Transverse colon (tissue), 4 donors: Measurements from ENCODE around the gene DDT. TPM values are rescaled to one million over a fixed set of nuclear protein-coding genes. Genes with fewer than 3 reads are reported as not detected.
"Not testable (repeated sequence)": the region's sequence is repeated elsewhere in the genome, so short reads cannot be mapped to it uniquely, and the experiment has no call there.

ENCODE experiments used
- DNase-seq: peaks from one replicate; pipeline ENCODE4 v3.0.0-alpha.2; 2019
- H3K27ac ChIP-seq, 4 donors: fragments of 200-600 bp; sonication (generic); 2 replicates each; pipeline ENCODE4 v1.5.1; 2016 to 2018; ENCODE audit warnings: inconsistent platforms in 4 of 4
- H3K27me3 ChIP-seq: fragments of 200-600 bp; sonication (generic); 2 replicates; pipeline ENCODE4 v1.5.1; 2017; ENCODE audit warnings: inconsistent platforms
- H3K36me3 ChIP-seq, 4 donors: fragments of 200-600 bp; sonication (generic); 2 replicates each; pipeline ENCODE4 v1.5.1; 2017 to 2019; ENCODE audit warnings: inconsistent platforms in 4 of 4
- H3K4me1 ChIP-seq, 4 donors: fragments of 200-600 bp; sonication (generic); 2 replicates each; pipeline ENCODE4 v1.5.1; 2017 to 2020; ENCODE audit warnings: inconsistent platforms in 4 of 4
- H3K4me3 ChIP-seq, 4 donors: fragments of 200-600 bp; sonication (generic); 1 replicate in 1 of 4; 2 replicates in 3 of 4; pipeline versions ENCODE4 v1.5.1 to v1.6.1; 2017 to 2019; ENCODE audit warnings: inconsistent platforms in 4 of 4
- H3K9me3 ChIP-seq, 2 donors: fragments of 200-600 bp; sonication (generic); 2 replicates each; pipeline ENCODE4 v1.5.1; 2017 to 2019; ENCODE audit warnings: inconsistent platforms in 2 of 2
- EP300 ChIP-seq: sonication (generic); formaldehyde crosslinking; IDR thresholded peaks from one replicate; pipeline ENCODE4 v1.6.1; 2017; ENCODE audit warnings: antibody characterized with exemption, low read depth
- POLR2A ChIP-seq: fragments of 450-650 bp; IDR thresholded peaks from one replicate; pipeline ENCODE4 v1.6.1; 2016; ENCODE audit warnings: antibody characterized with exemption, mild to moderate bottlenecking, moderate library complexity
- POLR2AphosphoS5 ChIP-seq, 3 donors: sonication (generic); formaldehyde crosslinking; IDR thresholded peaks; one replicate each; pipeline ENCODE4 v1.6.1; 2016; ENCODE audit warnings: antibody characterized with exemption in 3 of 3
- WGBS, 2 donors: methylation state at CpG; one replicate each; pipeline ENCODE4 v1.1.5; 2018; ENCODE audit warnings: low coverage in 1 of 2; 5-methylcytosine and 5-hydroxymethylcytosine counted together
- in situ Hi-C, 4 donors: fragments of 200-750 bp; cut with MboI; loops; one replicate each; pipeline versions ENCODE4 v1.15.0 to v1.15.1; 2017; ENCODE audit warnings: low sequenced_read_pairs in 3 of 4, low pct_ligation_motif_present in 1 of 4, low pct_unique_long_range_greater_than_20kb in 1 of 4
- intact Hi-C: fragments of 100-400 bp; cut with DNase I; formaldehyde crosslinking; loops from one replicate; pipeline ENCODE4 v1.15.1; 2023; ENCODE audit warnings: low total_unique reads
- total RNA-seq, 4 donors: library from RNA; depleted of rRNA; stranded (reverse); fragments of >200 nt; gene quantifications; one replicate each; pipeline ENCODE4 v1.1.0, GENCODE V29; 2016

Gene DDT
- total RNA-seq, 4 donors from 2014 or later: 157 to 267 (median 197) TPM

GRCh38 chr22:23922921-23923320 is 51.3 kb downstream of the DDT start:
- Histone ChIP-seq H3K36me3 (peaks cover 0 to 29% (median 3%) of the 10 kb centered on the region in 4 donors), H3K27ac (no peak overlapping the region), H3K27me3 (no peaks in the 10 kb centered on the region), H3K9me3 (peaks cover 4% of the 10 kb centered on the region in 2 donors), H3K4me1 (no peaks in the 10 kb centered on the region), H3K4me3 (no peak overlapping the region)
- intact Hi-C loops: loop anchor here (5.0 kb wide), 1 partner anchor 49 kb away; the partner anchor contains the start of gene DDT
- in situ Hi-C loops: loop anchor here in 1 of 4 donors (10.0 kb wide), 1 partner anchor 52 kb away; the partner anchor contains the start of gene DDT
- 67 to 71% methylated on average over 1 to 2 of the region's 2 CpGs for WGBS, 2 donors
- TF ChIP-seq EP300: no peak
- no peak for TF ChIP-seq POLR2A
- DNase-seq: no peak

GRCh38 chr22:23921586-23922201 is 52.5 kb downstream of the DDT start:
- H3K27me3 ChIP-seq, H3K9me3 ChIP-seq, H3K4me3 ChIP-seq, H3K27ac ChIP-seq, DNase-seq, H3K4me1 ChIP-seq: not testable (repeated sequence)
- WGBS, 2 donors: 91 to 100% methylated on average over 1 to 13 of the region's 13 CpGs
- intact Hi-C loops: loop anchor here (5.0 kb wide), 1 partner anchor 51 kb away; the partner anchor contains the start of gene DDT
- in situ Hi-C loops: loop anchor here in 1 of 4 donors (10.0 kb wide), 1 partner anchor 53 kb away; the partner anchor contains the start of gene DDT
- H3K36me3 ChIP-seq: peaks cover 0 to 29% (median 3%) of the 10 kb centered on the region in 4 donors
- peak in 1 of 3 donors; percentile 7 for TF ChIP-seq POLR2AphosphoS5 (IDR thresholded peaks at IDR 0.05)

Other genes with a start within 250 kb of the DDT start
- 1 to 10 TPM; 2.7 to 7.5 (median 5.9) TPM for gene ZNF70, start 223.3 kb downstream of the DDT start, total RNA-seq
- 1 to 10 TPM in 2 of 4 donors, not detected in 2; 2.6 to 5.4 TPM for gene VPREB3, start 220.0 kb downstream of the DDT start, total RNA-seq
- gene C22orf15, start 211.5 kb downstream of the DDT start, total RNA-seq: not detected
- 10 to 100 TPM; 15.3 to 80.1 (median 50.8) TPM for gene CHCHD10, start 206.5 kb downstream of the DDT start, total RNA-seq
- 1 to 10 TPM; 1.2 to 2.2 (median 1.6) TPM for gene MMP11, start 201.6 kb downstream of the DDT start, total RNA-seq
- 10 to 100 TPM; 33.7 to 61.3 (median 54.7) TPM for gene SMARCB1, start 187.5 kb downstream of the DDT start, total RNA-seq
- 10 to 100 TPM in 1 of 4 donors, 1 to 10 TPM in 3; 1.9 to 20.0 (median 3.1) TPM for gene DERL3, start 135.4 kb downstream of the DDT start, total RNA-seq
- 10 to 100 TPM in 3 of 4 donors, 1 to 10 TPM in 1; 6.0 to 27.4 (median 13.2) TPM for gene SLC2A11, start 116.6 kb downstream of the DDT start, total RNA-seq
- 100 to 1,000 TPM; 123 to 210 (median 139) TPM for gene MIF, start 80.1 kb downstream of the DDT start, total RNA-seq
- 1 to 10 TPM in 1 of 4 donors, not detected in 3; 2.4 TPM for gene GSTT2B, start 13.2 kb downstream of the DDT start, total RNA-seq
- gene DDTL, start 7.6 kb downstream of the DDT start, total RNA-seq: 1 to 10 TPM in 2 of 4 donors, not detected in 2; 1.5 to 1.8 TPM
- 1 to 10 TPM in 1 of 4 donors, under 1 TPM in 1, not detected in 2; 0.41 to 7.0 TPM for gene GSTT2, start 5.7 kb upstream of the DDT start, total RNA-seq
- gene GSTT4, start 31.0 kb upstream of the DDT start, total RNA-seq: not detected
- 100 to 1,000 TPM in 1 of 4 donors, 10 to 100 TPM in 3; 68.6 to 178 (median 79.6) TPM for gene CABIN1, start 36.9 kb upstream of the DDT start, total RNA-seq
- 10 to 100 TPM in 1 of 4 donors, 1 to 10 TPM in 2, under 1 TPM in 1; 0.37 to 67.7 (median 3.8) TPM for gene SUSD2, start 207.0 kb upstream of the DDT start, total RNA-seq